ENCODE data around the gene ZNF440.

DNA sequence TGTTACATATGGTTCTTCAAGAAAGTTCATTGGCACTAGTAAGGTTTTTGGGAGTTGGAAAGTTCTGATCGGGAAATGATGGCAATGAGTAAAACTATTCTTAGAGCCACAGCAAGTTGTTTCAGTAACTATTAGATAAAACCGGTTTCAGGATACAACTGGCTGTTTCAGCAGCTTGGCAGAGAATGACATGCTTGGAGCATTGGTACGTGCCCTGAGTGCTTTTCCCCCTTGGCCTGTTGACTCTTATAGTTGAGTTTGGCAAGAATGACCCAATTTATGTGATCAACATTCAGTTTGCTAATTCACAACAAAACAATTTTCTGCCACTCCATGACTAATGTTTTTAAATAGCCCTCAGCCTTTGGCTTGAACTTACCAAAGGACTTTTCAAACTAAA is 26.5 kb upstream of the ZNF440 start:
- TF ChIP-seq PPARA (CRISPR knock-in tag; IDR thresholded peaks at IDR 0.05; ENCODE audit: borderline replicate concordance) (no peak), ZFP30 (CRISPR knock-in tag; IDR thresholded peaks at IDR 0.05) (no peak), ZC3H10 (CRISPR knock-in tag; IDR thresholded peaks at IDR 0.05) (no peak), ZNF8 (CRISPR knock-in tag; IDR thresholded peaks at IDR 0.05) (no peak), ZNF565 (CRISPR knock-in tag; conservative IDR thresholded peaks at IDR 0.05; ENCODE audit: low read depth) (no peak), ARNTL (CRISPR knock-in tag; IDR thresholded peaks at IDR 0.05; ENCODE audit: borderline replicate concordance, low read depth) (no peak), ISL1 (CRISPR knock-in tag; IDR thresholded peaks at IDR 0.05) (no peak)
- TF ChIP-seq, protein P1, sequence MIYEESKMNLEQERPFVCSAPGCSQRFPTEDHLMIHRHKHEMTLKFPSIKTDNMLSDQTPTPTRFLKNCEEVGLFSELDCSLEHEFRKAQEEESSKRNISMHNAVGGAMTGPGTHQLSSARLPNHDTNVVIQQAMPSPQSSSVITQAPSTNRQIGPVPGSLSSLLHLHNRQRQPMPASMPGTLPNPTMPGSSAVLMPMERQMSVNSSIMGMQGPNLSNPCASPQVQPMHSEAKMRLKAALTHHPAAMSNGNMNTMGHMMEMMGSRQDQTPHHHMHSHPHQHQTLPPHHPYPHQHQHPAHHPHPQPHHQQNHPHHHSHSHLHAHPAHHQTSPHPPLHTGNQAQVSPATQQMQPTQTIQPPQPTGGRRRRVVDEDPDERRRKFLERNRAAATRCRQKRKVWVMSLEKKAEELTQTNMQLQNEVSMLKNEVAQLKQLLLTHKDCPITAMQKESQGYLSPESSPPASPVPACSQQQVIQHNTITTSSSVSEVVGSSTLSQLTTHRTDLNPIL (CRISPR knock-in tag; IDR thresholded peaks at IDR 0.05; ENCODE audit: low read depth), result no peak
- TF ChIP-seq, protein P2, sequence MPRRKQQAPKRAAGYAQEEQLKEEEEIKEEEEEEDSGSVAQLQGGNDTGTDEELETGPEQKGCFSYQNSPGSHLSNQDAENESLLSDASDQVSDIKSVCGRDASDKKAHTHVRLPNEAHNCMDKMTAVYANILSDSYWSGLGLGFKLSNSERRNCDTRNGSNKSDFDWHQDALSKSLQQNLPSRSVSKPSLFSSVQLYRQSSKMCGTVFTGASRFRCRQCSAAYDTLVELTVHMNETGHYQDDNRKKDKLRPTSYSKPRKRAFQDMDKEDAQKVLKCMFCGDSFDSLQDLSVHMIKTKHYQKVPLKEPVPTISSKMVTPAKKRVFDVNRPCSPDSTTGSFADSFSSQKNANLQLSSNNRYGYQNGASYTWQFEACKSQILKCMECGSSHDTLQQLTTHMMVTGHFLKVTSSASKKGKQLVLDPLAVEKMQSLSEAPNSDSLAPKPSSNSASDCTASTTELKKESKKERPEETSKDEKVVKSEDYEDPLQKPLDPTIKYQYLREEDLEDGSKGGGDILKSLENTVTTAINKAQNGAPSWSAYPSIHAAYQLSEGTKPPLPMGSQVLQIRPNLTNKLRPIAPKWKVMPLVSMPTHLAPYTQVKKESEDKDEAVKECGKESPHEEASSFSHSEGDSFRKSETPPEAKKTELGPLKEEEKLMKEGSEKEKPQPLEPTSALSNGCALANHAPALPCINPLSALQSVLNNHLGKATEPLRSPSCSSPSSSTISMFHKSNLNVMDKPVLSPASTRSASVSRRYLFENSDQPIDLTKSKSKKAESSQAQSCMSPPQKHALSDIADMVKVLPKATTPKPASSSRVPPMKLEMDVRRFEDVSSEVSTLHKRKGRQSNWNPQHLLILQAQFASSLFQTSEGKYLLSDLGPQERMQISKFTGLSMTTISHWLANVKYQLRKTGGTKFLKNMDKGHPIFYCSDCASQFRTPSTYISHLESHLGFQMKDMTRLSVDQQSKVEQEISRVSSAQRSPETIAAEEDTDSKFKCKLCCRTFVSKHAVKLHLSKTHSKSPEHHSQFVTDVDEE (CRISPR knock-in tag; IDR thresholded peaks at IDR 0.05), result no peak
